NCI-H187 treated with DMSO at 0.1 percent for 48 hours (cell line): ENCODE data around the gene C16orf86.

Experiments
- DNase-seq: peaks from one replicate; lab custom pipeline; 2025; lab: John Stamatoyannopoulos, UW

C16orf86 gene

GRCh38 chr16:67666559-67667452 lies at the start of gene C16orf86, which contains the start of gene ENKD1:
Gene C16orf86 (plus strand): TSS chr16:67666814. CDS start chr16:67666971, 157 bp downstream.
Gene ENKD1 (minus strand): TSS chr16:67666750. CDS start chr16:67666442, 308 bp downstream.
- no peak for DNase-seq

GRCh38 chr16:67628216-67628615 lies 38.4 kb upstream of the C16orf86 start:
- no peak for DNase-seq

- DNase-seq, result no peak
Measured at GRCh38 chr16:67632415-67633172, 34.0 kb upstream of the C16orf86 start.

GRCh38 chr16:67636713-67637112 lies 29.9 kb upstream of the C16orf86 start:
- DNase-seq, result no peak

DNA sequence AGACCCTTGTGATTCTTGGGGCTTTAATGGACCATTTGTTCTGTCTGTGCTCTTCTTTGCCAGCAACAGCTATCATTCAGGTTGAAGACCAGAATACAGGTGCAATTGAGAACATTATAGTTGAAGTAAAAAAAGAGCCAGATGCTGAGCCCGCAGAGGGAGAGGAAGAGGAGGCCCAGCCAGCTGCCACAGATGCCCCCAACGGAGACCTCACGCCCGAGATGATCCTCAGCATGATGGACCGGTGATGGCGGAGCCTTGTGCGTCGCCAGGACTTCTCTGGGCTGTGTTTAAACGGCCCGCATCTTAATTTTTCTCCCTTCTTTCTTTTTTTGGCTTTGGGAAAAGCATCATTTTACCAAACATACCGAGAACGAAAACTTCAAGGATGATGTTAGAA lies 29.0 kb upstream of the C16orf86 start:
- no peak for DNase-seq

DNA sequence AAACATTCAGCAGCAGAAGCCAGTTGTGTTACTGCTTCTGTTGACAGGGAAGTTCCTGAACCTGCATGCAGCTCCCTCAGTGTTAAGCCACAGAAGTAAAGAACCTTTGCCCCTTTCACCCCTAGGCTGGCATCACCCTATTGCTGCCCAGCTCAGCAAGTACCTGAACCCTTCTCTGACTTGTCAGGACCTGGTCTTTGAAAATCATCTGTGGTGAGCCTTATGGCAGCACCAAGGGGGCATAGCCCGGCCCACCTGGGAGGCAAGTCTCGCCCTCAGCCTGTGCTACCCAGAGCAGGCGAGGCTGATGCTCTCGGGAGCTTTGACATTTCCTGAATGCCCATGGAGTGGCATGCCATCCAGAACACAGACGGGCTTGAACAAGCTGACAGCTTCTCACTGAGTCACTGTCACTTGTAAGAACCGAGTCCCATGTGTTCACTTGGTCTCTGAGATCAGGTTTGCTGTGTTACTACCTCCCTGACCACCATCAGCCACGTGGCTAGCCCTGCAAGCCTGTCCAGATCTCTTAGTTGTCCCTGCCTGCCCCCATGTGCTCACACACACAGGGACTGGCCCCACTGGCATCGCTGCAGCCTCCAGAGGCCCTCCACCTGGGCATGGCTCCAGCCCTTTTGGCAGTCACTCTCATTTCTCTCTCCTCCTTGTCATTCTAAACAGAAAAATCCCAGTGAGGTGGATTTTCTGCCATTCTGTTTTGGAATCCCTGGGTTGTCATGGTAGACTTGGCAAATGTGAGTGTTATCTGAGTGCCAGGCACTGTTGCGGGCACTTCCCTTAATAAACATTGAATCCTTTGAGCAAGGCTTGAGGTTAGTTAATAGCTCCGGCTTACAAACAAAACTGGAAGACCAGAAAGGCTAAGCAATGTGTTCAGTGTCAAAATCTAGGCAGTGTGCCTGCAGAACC lies 24.6 kb upstream of the C16orf86 start:
- DNase-seq, result no peak

GRCh38 chr16:67644038-67644437 lies 22.6 kb upstream of the C16orf86 start:
- DNase-seq, result no peak

GRCh38 chr16:67645397-67646121 lies 21.1 kb upstream of the C16orf86 start:
- DNase-seq, result no peak

GRCh38 chr16:67647111-67647651 lies 19.4 kb upstream of the C16orf86 start:
- no peak for DNase-seq

GRCh38 chr16:67647681-67648080 lies 18.9 kb upstream of the C16orf86 start:
- DNase-seq, result no peak

GRCh38 chr16:67648088-67648763 lies 18.4 kb upstream of the C16orf86 start:
- no peak for DNase-seq

DNA sequence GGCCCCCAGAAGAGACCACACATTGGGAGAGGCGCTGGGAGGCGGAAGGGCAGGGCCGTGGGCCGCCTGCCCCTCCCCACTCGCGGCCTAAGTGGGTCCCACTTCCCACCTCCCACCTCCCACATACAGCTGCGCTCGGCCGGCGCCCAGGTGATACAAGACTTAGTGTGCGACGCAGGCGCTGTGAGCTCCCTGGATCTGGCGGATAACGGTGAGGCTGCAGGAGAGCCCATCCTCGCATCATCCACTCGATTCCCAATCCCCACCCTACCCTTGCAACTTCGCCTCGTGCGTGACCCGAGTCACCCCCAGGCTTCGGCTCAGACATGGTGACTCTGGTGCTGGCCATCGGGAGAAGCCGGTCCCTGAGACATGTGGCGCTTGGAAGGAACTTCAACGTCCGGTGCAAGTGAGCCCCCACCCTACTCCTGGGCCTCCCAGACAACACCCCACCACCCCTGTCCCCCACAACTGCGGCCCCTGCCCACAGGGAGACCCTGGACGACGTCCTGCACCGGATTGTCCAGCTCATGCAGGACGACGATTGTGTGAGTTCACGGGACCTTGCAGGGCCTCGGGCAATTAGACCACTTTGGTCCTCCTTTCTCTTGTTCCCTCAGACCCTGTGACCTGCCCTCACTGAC lies 17.7 kb upstream of the C16orf86 start:
- no peak for DNase-seq

GRCh38 chr16:67649494-67649931 lies 17.1 kb upstream of the C16orf86 start:
- DNase-seq, result no peak

- no peak for DNase-seq
Measured at GRCh38 chr16:67650023-67650422, 16.6 kb upstream of the C16orf86 start.

GRCh38 chr16:67651039-67651438 lies 15.6 kb upstream of the C16orf86 start:
- no peak for DNase-seq

GRCh38 chr16:67651847-67652246 lies 14.8 kb upstream of the C16orf86 start:
- DNase-seq, result no peak

GRCh38 chr16:67652578-67653127 lies 14.0 kb upstream of the C16orf86 start:
- DNase-seq, result no peak

- DNase-seq, result no peak
Measured at GRCh38 chr16:67653128-67653788, 13.4 kb upstream of the C16orf86 start.
